ENCODE measurements around the gene GALNT16. TPM values are rescaled to one million over a fixed set of nuclear protein-coding genes. Genes with fewer than 3 reads are reported as not detected.

The GALNT16 gene
- total RNA-seq, 1 experiment from 2014 or later, result not detected

GRCh38 chr14:69298131-69299071, 38.4 kb downstream of the GALNT16 start:
- in situ Hi-C loops (cut with HindIII; ENCODE audit: low pct_unique_long_range_greater_than_20kb, low sequenced_read_pairs), result no loop called here

DNA sequence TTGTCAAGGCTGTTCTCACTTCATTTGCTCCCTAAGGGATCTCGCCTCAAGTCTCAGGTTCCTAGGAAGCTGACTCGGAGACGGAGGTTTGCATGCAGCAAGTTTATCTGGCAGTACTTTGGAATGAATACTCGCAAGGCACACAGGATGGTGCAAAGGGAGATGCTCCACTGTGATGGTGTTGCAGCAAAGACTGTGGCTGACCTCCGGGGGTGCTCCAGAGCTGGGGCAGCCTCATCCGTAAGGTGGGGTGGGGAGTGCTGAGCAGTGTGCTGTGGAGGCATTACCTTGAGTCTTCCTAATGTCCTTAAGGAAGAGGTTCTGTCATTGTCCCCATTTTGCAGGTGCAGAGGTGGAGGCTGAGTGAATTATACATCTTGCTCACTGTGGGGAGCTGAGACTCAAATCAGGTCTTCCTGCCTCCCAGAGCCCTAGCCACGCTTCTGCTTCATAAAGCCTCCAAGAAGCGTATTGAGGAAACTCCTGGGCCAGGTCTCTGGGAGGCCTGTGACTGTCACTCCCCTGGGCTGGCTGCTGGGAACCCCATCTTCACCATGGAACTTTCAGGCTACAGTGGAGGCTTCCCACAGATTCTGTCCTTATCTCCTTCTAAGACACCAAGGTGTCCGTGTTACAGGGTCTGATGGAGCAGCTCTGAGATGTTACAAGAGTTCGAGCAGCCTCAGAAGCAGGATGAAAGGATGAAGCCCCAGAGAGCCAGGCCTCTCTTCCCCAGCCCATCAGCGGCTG, 39.5 kb downstream of the GALNT16 start:
- no peak for DNase-seq (ENCODE audit: low read depth)
- in situ Hi-C loops (cut with HindIII; ENCODE audit: low pct_unique_long_range_greater_than_20kb, low sequenced_read_pairs), result no loop called here

More at GRCh38 chr14:69298131-69299071, 38.4 kb downstream of the GALNT16 start:
- DNase-seq (ENCODE audit: low read depth), result no peak

DNA sequence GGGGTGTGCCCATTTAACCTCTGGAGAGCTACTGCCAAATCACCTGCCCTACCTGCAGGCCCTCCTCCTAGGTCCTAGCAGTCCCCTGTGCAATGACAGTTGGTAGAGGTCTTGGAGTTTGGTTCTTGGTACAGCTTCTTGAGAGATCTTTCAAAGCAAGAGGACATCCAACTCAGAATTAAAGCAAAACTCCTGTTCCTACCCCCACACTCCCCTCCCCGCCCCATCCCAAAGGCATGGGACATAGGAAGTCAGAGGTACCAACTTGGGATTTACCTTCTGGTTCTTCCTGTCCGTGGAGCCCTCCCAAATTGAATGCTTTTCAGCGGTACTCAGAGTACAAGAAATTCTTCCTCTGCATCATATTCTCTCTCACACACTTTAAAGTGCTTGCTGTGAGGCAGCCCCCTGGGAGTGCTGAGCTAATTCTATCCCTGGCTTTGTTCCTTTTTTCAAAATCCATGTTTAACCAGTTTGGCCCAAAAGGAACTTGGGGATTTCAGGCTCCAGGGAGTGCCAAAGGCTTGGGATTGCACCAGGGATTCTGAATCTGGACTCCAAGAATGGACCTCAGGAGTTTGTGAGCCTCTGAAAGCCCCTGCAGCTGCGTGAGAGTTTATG, 40.8 kb downstream of the GALNT16 start:
- in situ Hi-C loops (cut with HindIII; ENCODE audit: low pct_unique_long_range_greater_than_20kb, low sequenced_read_pairs), result no loop called here

GRCh38 chr14:69303086-69303485, 43.1 kb downstream of the GALNT16 start:
- no peak for DNase-seq (ENCODE audit: low read depth)
- in situ Hi-C loops (cut with HindIII; ENCODE audit: low pct_unique_long_range_greater_than_20kb, low sequenced_read_pairs), result no loop called here

More for the DNA sequence above, 40.8 kb downstream of the GALNT16 start:
- no peak for DNase-seq (ENCODE audit: low read depth)

DNA sequence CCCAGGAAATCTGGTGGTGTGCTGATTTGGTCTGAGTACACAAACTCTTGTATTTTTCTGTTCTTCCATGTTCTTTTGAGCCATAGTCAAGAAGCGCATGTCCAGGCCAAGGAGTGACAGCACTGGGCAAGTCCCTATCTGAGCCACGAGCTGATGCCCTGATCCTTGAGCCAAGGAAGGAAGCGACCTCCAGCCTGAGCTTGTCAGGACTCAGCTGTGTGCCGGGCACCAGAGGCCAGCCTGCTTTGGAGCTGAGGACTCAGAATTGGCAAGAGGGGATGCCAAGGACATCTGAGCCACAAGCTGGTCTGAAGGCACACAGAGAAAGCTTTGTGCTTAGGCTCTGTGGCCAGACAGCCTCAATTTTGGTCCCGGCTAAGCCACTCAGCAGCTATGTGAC, 52.6 kb downstream of the GALNT16 start:
- in situ Hi-C loops (cut with HindIII; ENCODE audit: low pct_unique_long_range_greater_than_20kb, low sequenced_read_pairs), result no loop called here
- DNase-seq (ENCODE audit: low read depth), result no peak

- in situ Hi-C loops (cut with HindIII; ENCODE audit: low pct_unique_long_range_greater_than_20kb, low sequenced_read_pairs), result no loop called here
- no peak for DNase-seq (ENCODE audit: low read depth)
Observed at GRCh38 chr14:69313176-69313575, 53.2 kb downstream of the GALNT16 start.

DNA sequence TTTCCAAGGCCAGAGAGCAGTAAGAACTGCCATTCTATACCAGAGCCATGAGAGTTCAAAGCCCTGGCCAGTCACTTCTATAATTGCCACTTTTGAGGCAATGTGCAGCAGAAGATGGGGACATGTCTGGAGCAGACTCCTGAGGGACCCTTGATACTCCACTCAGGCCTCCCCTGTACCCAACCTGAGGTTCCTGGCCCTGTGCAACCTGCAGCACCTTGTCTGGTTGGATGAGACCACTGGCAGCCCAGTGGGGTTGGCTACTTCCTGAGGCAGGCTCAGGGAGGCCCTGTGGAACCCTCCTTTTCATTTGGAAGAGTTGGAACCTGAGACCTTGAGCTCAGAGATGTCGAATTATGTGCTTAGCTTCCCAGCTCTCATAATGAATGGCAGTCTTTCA, 54.4 kb downstream of the GALNT16 start:
- DNase-seq (ENCODE audit: low read depth), result no peak
- in situ Hi-C loops (cut with HindIII; ENCODE audit: low pct_unique_long_range_greater_than_20kb, low sequenced_read_pairs), result no loop called here

GRCh38 chr14:69315301-69315700, 55.3 kb downstream of the GALNT16 start:
- no peak for DNase-seq (ENCODE audit: low read depth)
- in situ Hi-C loops (cut with HindIII; ENCODE audit: low pct_unique_long_range_greater_than_20kb, low sequenced_read_pairs), result no loop called here

GRCh38 chr14:69316449-69317101, 56.6 kb downstream of the GALNT16 start:
- no peak for DNase-seq (ENCODE audit: low read depth)
- in situ Hi-C loops (cut with HindIII; ENCODE audit: low pct_unique_long_range_greater_than_20kb, low sequenced_read_pairs), result no loop called here

GRCh38 chr14:69317102-69317755, 57.3 kb downstream of the GALNT16 start:
- peak; percentile 69 for DNase-seq (ENCODE audit: low read depth)
- in situ Hi-C loops (cut with HindIII; ENCODE audit: low pct_unique_long_range_greater_than_20kb, low sequenced_read_pairs), result no loop called here

- in situ Hi-C loops (cut with HindIII; ENCODE audit: low pct_unique_long_range_greater_than_20kb, low sequenced_read_pairs), result no loop called here
- DNase-seq (ENCODE audit: low read depth), result no peak
Observed at GRCh38 chr14:69317780-69318179, 57.8 kb downstream of the GALNT16 start.

GRCh38 chr14:69318241-69318640, 58.3 kb downstream of the GALNT16 start:
- in situ Hi-C loops (cut with HindIII; ENCODE audit: low pct_unique_long_range_greater_than_20kb, low sequenced_read_pairs), result no loop called here
- DNase-seq (ENCODE audit: low read depth), result peak; percentile 47

DNA sequence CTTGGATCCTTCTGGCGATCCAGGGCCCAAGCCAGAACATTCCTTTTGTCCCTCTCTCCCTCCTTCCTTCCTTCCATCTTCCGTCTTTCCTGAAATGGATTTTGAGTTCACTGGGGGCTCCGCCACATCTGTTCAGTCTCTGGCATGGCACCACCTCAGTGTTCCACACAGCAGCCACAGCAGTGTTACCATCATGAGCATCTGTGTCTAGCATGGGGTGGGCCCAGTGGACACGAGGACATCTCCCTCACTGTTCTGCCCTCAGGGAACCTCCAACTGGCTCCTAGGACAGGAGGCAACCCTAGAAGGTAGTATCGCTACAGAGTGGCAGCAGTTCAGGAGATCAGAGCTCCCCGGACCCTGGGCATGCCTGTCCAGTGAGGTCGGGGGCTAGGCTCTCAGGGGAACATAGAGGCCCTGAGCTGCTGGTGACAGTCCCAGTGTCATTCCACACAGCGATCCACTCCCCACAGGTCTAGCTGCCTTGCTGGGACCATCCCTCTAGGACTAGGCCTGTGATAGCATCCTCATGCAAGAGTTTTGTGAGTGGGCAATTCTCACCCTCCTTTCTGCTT, 59.0 kb downstream of the GALNT16 start:
- no peak for DNase-seq (ENCODE audit: low read depth)
- in situ Hi-C loops (cut with HindIII; ENCODE audit: low pct_unique_long_range_greater_than_20kb, low sequenced_read_pairs), result no loop called here

DNA sequence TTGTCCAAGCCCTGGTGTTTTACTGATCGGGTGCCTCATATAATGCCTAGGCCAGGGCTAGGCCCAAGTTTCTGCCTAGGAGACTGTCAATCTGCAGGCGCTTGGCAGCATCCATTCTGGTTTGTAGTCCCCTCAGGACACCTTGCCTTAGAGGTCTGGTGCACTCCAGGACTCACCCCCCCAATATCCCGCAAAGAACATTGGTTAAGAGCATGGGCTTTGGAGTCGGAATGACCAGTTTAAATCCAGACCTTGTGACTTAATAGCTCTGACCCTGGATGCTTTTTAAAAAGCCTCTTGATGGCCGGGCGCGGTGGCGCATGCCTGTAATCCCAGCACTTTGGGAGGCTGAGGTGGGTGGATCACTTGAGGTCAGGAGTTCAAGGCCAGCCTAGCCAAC, 60.0 kb downstream of the GALNT16 start:
- in situ Hi-C loops (cut with HindIII; ENCODE audit: low pct_unique_long_range_greater_than_20kb, low sequenced_read_pairs), result no loop called here
- no peak for DNase-seq (ENCODE audit: low read depth)

GRCh38 chr14:69320581-69321365, 60.8 kb downstream of the GALNT16 start:
- in situ Hi-C loops (cut with HindIII; ENCODE audit: low pct_unique_long_range_greater_than_20kb, low sequenced_read_pairs), result no loop called here

DNA sequence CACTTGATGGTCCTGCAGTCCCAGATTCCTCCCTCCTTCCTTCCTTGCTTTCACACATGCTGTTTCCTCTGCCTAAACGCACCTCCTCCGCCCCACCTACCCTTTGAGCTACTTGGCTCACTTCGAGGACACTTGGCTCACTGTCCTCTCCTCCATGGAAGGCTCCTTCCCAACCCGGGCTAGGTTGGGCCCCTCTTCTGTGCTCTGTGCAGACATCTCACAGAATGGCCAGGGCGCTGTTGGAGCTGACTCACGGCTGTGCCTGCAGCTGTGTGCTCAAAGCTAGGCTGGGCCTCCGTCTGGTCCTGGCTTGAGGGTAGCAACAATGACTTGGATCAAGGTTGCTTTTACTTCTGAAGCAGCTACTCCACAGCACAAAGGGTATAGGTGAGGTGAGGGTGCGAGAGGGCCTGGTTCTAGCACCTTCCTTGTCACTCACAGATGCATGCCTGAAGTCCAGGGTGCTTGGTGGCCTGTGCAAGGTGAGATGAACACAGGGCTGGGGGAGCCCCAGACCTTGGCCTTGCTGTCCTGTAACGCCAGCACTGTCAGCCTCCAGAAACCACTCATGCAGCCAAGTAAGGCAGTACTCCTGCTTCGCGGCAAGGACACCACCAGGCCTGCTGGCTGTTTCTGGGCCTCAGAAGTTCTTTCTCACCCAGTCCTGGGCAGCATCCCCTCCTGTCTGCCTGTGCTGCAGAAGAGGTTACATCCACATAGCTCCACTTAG, 61.8 kb downstream of the GALNT16 start:
- no peak for DNase-seq (ENCODE audit: low read depth)
- in situ Hi-C loops (cut with HindIII; ENCODE audit: low pct_unique_long_range_greater_than_20kb, low sequenced_read_pairs), result no loop called here

More at GRCh38 chr14:69320581-69321365, 60.8 kb downstream of the GALNT16 start:
- no peak for DNase-seq (ENCODE audit: low read depth)

Data from Caki2 (cell line).